OCI-LY3 (cell line): ENCODE results near the gene HDAC4.

Source experiments
- H2AFZ ChIP-seq: fragments of 200-600, 300-600 bp; shearing (Covaris generic); 2 replicates; pipeline ENCODE4 v1.6.0; 2014; ENCODE audit warnings: antibody characterized with exemption, low read depth, low read length
- H3K27ac ChIP-seq: fragments of 200-600, 300-600 bp; sonication (generic); 2 replicates; pipeline ENCODE4 v1.5.1; 2014; ENCODE audit warnings: mild to moderate bottlenecking, low read length, moderate library complexity, mixed read lengths
- H3K27me3 ChIP-seq: fragments of 200-600, 300-600 bp; sonication (generic); 2 replicates; pipeline ENCODE4 v1.6.1; 2014; ENCODE audit warnings: low read depth, low read length, mixed read lengths
- H3K36me3 ChIP-seq: fragments of 200-600, 300-600 bp; sonication (generic); replicated peaks from 2 replicates; pipeline ENCODE3; 2014; ENCODE audit warnings: low read depth, low read length, mixed read lengths
- H3K4me1 ChIP-seq: fragments of 300-600, 200-600 bp; sonication (generic); 2 replicates; pipeline ENCODE4 v1.6.1; 2014; ENCODE audit warnings: low read length, mixed read lengths
- H3K4me2 ChIP-seq: fragments of 200-600, 300-600 bp; sonication (generic); 2 replicates; pipeline ENCODE4 v1.6.1; 2014; ENCODE audit warnings: low read length, mixed read lengths
- H3K4me3 ChIP-seq: fragments of 300-600, 200-600 bp; sonication (generic); 2 replicates; pipeline ENCODE4 v1.5.1; 2014; ENCODE audit warnings: antibody characterized with exemption, mild to moderate bottlenecking, low read length, moderate library complexity
- H3K79me2 ChIP-seq: fragments of 300-600, 200-600 bp; shearing (Covaris generic); 2 replicates; pipeline ENCODE4 v1.6.1; 2014; ENCODE audit warnings: mild to moderate bottlenecking, low read length, mixed read lengths
- H3K9ac ChIP-seq: fragments of 300-600, 200-600 bp; shearing (Covaris generic); 2 replicates; pipeline ENCODE4 v1.6.0; 2014; ENCODE audit warnings: mild to moderate bottlenecking, low read length, moderate library complexity
- H3K9me3 ChIP-seq: fragments of 200-600, 300-600 bp; shearing (Covaris generic); 2 replicates; pipeline ENCODE4 v1.6.1; 2014; ENCODE audit warnings: low read length, mixed read lengths; ENCODE audit not compliant: insufficient read depth
- H4K20me1 ChIP-seq: fragments of 200-600, 300-600 bp; sonication (generic); 2 replicates; pipeline ENCODE4 v1.6.1; 2016; ENCODE audit warnings: low read length, mixed read lengths; ENCODE audit not compliant: insufficient read depth
- CTCF ChIP-seq: fragments of 200-600, 300-600 bp; sonication (generic); IDR thresholded peaks from 2 replicates; pipeline ENCODE4 v1.5.1; 2014; ENCODE audit warnings: antibody characterized with exemption, low read length, low read depth
- EZH2phosphoT487 ChIP-seq: fragments of 200-600 bp; shearing (Covaris generic); IDR thresholded peaks from 2 replicates; pipeline ENCODE4 v1.6.1; 2018; ENCODE audit warnings: antibody characterized with exemption, mixed run types, low read depth

HDAC4 gene

GRCh38 chr2:239268549-239268948 lies 132.3 kb downstream of the HDAC4 start:
- no peak overlapping the region for H3K4me3 ChIP-seq
- no peaks in the 10 kb centered on the region for H3K36me3 ChIP-seq
- no peak overlapping the region for H3K4me2 ChIP-seq
- peaks cover 96% of the 10 kb centered on the region for H4K20me1 ChIP-seq
- TF ChIP-seq EZH2phosphoT487 (no peak), CTCF (no peak)
- peaks cover 28% of the 10 kb centered on the region for H3K4me1 ChIP-seq
- no peak overlapping the region for H3K27ac ChIP-seq
- no peak overlapping the region for H2AFZ ChIP-seq
- H3K9ac ChIP-seq = no peak overlapping the region
- H3K27me3 ChIP-seq = peaks cover 48% of the 10 kb centered on the region
- H3K9me3 ChIP-seq = no peaks in the 10 kb centered on the region
- no peaks in the 10 kb centered on the region for H3K79me2 ChIP-seq

GRCh38 chr2:239268082-239268481 lies 132.7 kb downstream of the HDAC4 start:
- Histone ChIP-seq H3K4me3 (no peak overlapping the region), H3K9ac (no peak overlapping the region), H2AFZ (no peak overlapping the region), H3K9me3 (no peaks in the 10 kb centered on the region), H3K79me2 (no peaks in the 10 kb centered on the region), H4K20me1 (peaks cover 94% of the 10 kb centered on the region), H3K27me3 (peaks cover 43% of the 10 kb centered on the region), H3K27ac (no peak overlapping the region), H3K4me1 (peaks cover 28% of the 10 kb centered on the region), H3K36me3 (no peaks in the 10 kb centered on the region), H3K4me2 (no peak overlapping the region)
- TF ChIP-seq EZH2phosphoT487 (no peak), CTCF (no peak)

- peaks cover 37% of the 10 kb centered on the region for H3K27me3 ChIP-seq
- no peaks in the 10 kb centered on the region for H3K79me2 ChIP-seq
- H3K4me2 ChIP-seq = peak overlapping the region; percentile 89
- H3K36me3 ChIP-seq = no peaks in the 10 kb centered on the region
- H4K20me1 ChIP-seq = peaks cover 87% of the 10 kb centered on the region
- TF ChIP-seq EZH2phosphoT487 (no peak), CTCF (peak; percentile 45)
- H3K9me3 ChIP-seq = no peaks in the 10 kb centered on the region
- no peak overlapping the region for H3K9ac ChIP-seq
- H3K4me3 ChIP-seq = peak overlapping the region; percentile 69
- H3K27ac ChIP-seq = no peak overlapping the region
- H2AFZ ChIP-seq = no peak overlapping the region
- H3K4me1 ChIP-seq = peaks cover 28% of the 10 kb centered on the region
Measured at GRCh38 chr2:239267288-239267951, 133.4 kb downstream of the HDAC4 start.

- Histone ChIP-seq H2AFZ (no peak overlapping the region), H3K9me3 (no peaks in the 10 kb centered on the region), H3K27me3 (peaks cover 31% of the 10 kb centered on the region), H3K4me2 (peak overlapping the region; percentile 89), H4K20me1 (peaks cover 81% of the 10 kb centered on the region), H3K79me2 (no peaks in the 10 kb centered on the region), H3K4me1 (peaks cover 28% of the 10 kb centered on the region), H3K36me3 (no peaks in the 10 kb centered on the region), H3K27ac (no peak overlapping the region), H3K9ac (no peak overlapping the region), H3K4me3 (peak overlapping the region; percentile 69)
- TF ChIP-seq EZH2phosphoT487 = no peak
- no peak for TF ChIP-seq CTCF
Measured at GRCh38 chr2:239266779-239267287, 134.0 kb downstream of the HDAC4 start.
